ENCODE results near the gene DCST2.

DNA sequence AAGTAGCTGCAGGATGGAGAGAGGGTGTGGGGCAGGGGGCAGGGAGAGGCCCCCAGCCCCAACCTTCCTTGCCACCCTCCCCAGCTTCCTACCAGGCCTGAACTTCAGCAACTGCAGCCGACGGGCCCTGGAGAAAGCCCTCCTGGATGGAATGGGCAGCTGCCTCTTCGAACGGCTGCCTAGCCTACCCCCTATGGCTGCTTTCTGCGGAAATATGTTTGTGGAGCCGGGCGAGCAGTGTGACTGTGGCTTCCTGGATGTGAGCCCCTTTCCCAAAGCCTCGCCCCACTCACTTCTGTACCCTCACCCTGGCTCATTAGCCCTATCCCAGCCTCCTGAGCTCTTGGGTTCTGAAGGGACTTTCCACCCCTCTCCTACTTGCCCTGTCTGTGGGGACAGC lies 23.5 kb upstream of the DCST2 start:
- TF ChIP-seq, protein P1, sequence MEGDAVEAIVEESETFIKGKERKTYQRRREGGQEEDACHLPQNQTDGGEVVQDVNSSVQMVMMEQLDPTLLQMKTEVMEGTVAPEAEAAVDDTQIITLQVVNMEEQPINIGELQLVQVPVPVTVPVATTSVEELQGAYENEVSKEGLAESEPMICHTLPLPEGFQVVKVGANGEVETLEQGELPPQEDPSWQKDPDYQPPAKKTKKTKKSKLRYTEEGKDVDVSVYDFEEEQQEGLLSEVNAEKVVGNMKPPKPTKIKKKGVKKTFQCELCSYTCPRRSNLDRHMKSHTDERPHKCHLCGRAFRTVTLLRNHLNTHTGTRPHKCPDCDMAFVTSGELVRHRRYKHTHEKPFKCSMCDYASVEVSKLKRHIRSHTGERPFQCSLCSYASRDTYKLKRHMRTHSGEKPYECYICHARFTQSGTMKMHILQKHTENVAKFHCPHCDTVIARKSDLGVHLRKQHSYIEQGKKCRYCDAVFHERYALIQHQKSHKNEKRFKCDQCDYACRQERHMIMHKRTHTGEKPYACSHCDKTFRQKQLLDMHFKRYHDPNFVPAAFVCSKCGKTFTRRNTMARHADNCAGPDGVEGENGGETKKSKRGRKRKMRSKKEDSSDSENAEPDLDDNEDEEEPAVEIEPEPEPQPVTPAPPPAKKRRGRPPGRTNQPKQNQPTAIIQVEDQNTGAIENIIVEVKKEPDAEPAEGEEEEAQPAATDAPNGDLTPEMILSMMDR (IDR thresholded peaks at IDR 0.05): no peak
- TF ChIP-seq POLR2A (IDR thresholded peaks at IDR 0.05): no peak
